Cerebellar cortex (tissue), 1 donor: ENCODE measurements around the gene CCDC127.

ENCODE experiments used
- DNase-seq: peaks from one replicate; pipeline ENCODE4 v3.0.0-alpha.2; 2015; ENCODE audit warnings: low spot score

Gene CCDC127

DNA sequence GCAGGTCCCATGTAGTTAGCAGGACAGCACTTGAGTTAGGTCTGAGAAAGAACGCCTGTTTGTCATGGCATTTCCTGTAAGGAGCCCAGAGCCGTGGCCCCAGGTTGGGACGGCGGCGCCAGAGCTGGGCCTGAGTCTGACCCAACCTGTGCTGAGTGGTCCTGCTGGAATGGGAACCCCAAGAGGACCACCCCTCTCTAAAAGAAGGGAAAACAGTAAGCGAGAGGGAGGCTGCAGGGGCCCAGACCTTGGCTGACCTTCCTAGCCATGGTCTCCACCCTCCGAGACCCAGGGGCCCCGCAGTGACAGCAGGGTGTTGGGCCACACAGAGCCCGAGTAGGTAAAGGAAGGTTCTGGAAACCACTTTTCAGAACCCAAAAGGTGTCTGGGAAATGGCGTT is 28.5 kb downstream of the CCDC127 start:
- no peak for DNase-seq

DNA sequence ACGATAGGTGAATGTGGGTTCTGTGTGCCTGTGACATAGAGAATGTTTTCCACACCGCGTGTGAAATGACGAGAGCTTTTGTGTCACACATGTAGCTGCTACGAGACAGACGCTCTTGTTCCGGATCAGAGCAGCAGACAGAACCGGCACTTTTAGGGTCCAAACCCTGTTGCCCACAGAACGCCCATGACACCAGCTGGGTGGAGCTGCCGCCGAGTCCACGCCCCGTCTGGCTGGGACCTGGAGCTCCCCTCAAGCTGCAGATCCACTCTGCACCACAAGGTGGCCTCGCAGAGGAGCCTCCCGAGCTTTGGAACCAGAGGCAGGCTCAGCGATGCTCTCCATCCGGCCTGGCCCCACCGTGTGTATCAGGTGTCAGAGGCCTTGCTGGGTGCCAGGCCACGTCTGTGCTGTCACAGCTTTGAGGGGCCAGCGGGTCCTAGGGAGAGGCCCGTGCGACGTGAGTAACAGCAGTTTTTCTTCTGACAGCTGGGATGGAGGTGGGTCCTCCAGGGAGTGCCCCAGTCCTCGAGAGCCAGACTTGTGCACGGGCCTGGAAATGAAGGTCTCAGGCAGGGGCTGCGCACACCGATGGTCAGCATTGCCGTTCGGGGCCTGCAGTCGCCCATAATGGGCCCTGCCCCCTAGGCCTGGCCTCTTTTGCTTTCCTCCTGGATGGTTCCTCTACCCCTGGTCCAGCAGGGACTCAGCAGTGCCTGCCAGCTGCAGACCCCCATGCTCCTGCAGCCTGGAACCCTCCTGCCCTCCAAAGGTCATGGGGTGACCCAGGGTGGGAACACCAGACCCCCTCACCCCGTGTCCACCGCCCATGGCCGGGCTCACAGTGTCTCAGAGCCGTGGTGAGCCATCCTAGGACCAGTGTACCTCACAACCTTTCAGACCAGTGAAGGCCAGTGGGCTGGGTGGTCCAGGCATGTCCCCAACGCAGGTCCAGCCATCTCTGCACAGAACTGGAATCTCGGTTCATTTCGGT is 29.2 kb downstream of the CCDC127 start:
- DNase-seq = peak; percentile 89

DNA sequence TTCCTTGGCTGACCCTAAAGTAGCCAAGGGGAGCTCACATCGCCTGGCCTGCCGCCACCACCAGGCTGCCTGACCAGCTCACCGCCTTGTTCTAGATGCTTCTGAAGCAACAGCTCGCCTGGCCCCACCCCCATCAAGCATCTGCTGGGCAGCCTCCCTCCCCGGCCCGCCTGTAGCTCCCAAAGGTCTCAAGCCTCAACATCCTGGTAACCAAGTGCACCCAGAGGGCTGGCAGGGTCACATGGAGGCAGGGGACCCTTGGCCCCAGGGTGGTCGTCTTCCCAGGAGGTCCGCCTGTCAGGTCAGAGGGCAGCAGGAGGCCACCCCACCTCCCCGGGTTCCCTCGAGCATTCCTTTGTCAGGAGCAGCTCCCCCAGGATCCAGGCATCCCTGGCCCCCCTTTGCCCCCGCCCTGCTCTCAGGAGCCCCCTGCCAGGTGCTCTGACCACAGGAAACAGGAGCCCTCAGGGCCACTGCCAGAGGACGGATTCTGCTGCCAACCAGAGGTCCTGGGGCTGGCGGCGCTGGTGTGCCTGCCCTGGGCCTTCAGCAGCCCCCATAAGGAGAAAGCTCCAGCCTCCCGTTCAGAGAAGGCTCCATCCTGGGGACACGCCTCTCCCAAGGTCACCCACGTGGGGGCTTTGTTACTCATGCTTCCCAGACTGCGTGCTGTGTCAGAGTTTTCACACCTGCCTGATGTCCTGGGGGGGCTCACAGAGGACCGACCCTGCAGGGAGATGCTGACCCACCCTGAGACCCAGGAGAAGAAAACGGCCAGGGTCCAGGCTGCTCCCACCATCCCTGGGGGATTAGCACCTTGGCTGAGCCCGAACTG is 30.1 kb downstream of the CCDC127 start:
- DNase-seq = no peak

DNA sequence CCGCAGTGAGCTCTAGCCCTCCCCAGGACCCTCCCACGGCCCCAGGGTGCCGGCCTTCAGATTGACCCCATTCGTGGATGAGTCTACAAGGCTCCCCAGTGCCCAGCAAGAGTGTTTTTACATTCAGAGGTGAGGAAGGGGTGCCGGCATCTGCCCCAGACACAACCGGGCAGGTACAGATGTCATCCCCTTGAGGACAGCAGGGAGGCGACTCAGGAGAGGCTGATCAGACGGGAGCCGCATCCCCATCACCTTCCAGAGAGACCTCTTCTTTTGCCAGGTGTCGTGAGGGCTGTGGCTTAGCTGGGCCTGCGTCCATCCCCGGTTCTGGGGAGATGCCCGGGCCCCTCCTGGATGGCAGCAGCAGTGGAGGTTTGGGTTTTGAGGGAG is 30.9 kb downstream of the CCDC127 start:
- DNase-seq = no peak

DNA sequence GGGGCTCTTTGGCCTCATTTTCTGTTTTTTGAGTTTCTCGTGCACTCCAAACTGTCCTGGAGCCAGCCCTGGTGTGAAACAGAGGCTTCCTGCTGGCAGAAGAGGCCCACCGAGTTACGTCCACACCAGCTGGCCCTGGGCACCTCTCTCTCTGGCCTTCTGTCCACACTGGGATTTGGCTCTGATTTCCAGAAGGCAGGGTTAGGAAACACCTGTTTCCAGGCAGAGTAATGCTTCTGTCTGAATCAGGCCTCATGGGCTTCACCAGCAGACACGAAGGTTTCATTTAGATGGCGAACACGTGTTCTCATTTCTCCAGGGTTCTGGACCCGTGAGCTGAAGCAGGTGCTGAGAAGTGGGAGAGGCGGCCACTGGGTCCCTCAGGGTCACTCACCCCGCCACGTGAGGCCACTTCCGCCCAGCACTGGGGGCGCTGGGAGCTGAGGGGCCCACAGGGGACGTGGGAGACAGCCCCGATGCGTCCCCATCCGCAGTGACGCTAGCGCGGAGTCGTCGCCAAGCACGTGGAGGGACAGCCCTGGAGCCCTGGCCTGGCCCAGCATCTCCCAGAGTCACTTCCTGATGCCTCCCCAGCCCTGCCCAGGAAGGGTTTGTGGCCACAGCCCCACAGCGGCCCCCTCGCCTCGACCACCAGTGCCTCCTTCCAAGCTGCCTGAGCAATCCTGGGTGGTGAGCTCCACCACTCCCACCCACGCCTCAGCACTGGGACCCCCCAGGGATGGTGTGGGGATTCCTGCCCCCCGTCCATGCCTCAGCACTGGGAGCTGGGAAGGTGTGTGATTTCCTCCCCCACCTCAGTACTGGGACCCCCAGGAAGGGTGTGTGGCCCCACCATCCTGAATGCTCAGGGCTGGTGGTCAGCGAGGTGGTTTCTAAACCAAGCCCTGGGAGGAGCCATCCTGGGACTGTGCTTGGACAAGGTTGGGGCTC is 31.6 kb downstream of the CCDC127 start:
- DNase-seq = no peak

DNA sequence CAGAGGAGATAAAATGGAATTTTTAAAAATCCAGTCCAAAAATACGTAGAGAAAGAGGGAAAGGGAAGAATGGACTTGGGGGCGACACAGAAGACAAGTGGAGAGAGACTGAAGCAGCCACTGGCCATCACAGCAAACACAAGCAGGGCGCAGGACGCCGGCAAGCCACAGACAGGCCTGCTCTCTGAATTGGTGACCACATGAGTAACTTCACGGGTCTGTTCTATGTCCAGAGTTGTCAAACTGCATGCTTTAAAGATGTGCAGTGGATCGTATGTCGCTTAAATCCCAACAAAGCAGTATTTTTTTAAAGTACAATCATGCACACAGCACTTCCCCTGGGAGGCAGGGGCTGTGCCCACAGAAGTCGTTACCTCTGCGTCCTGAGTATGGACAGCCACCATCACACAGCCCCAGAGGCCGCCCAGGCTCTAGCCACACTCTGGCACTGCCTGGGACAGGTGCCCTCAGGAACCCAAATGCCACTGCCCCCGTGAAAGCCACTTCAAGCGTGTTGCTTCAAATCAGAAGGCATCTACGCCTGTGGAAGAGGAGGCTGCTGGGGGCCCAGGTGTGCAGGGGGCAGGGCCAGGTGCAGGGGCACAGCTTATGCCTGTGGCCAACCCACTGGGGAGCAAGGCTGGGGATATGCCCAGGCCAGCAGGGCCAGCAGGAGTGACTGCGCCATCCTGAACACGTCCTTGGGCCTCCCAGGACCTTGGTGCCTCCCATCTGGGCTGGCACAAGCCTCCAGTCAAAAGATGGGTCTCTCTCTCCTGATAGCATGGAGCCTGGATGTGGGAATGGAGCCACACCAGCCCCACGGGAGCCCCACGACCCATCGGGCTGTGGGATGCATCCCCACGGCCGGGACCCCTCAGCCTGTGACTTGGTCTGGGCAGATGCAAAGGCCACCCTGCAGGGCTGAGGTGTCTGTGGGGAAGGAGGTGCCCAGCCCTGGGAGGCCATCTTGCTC is 32.6 kb downstream of the CCDC127 start:
- DNase-seq = no peak

DNA sequence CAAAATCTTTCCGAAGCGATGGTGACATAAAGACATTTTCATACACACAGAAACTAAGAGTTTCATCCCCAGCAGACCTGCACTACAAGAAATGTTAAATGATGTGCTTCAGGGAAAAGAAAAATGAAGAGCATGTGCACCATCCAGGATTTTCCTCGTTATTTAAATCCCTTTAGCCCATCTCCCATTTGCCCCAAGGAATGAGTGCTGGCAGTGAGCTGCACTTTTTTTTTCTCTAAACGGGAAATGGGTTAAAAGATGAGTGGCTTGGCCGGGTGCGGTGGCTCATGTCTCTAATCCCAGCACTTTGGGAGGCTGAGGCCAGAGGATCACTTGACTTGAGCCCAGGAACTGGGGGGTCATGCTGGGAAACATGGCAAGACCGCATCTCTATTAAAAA is 33.5 kb downstream of the CCDC127 start:
- DNase-seq = no peak

DNA sequence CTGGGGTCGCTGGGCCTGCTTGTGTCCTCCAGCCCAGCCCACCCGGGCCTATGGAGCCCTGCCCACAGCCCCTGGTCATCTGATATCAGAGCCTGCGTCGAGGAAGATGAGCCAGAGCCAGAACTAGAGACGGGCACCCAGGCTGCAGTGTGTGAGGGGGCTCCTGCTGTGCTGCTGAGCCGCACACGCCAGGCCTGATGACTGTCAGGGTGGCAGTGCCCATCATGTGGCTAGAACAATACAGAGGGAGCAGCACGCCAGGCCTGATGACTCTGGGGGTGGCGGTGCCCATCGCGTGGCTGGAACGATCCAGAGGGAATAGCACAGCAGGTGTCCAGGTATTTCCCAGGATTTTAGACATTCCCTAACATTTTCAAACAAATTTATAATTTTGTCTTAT is 35.8 kb downstream of the CCDC127 start:
- no peak for DNase-seq

DNA sequence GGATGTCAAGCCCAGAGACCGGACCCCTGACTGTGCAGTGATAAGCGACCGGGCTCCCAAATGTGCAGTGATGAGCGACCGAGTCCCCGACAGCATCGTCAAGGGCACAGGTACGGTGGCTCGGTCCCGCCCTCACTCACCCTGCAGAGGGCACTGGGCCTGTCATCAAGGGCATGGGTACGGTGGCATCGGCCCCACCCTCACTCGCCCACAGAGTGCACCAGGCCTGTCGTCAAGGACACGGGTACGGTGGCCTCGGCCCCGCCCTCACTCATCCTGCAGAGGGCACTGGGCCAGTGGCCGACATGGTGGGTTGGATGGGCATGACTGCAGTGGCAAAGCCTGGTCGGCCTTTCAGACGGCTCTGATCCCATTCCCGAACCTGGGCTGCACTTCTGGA is 36.4 kb downstream of the CCDC127 start:
- DNase-seq = no peak

DNA sequence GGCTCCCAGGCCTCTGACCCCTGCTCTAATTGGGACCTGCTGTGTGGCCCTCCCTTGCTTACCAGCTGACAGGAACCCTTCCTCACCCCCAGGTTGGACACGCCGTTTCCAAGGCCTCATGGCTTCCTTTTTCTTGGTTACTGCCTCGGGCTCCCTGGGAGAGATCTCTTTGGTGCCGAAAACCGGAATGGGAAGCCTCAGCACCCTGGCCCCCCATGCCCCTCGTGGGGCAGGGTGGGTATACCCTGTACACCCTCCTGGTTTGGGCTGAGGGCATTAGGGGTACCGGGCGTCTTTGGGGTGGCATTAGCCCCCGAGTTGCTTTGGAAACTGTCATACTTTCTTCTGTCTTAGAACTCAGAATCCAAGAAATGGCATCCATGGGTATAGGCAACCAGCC is 36.8 kb downstream of the CCDC127 start:
- DNase-seq = no peak

DNA sequence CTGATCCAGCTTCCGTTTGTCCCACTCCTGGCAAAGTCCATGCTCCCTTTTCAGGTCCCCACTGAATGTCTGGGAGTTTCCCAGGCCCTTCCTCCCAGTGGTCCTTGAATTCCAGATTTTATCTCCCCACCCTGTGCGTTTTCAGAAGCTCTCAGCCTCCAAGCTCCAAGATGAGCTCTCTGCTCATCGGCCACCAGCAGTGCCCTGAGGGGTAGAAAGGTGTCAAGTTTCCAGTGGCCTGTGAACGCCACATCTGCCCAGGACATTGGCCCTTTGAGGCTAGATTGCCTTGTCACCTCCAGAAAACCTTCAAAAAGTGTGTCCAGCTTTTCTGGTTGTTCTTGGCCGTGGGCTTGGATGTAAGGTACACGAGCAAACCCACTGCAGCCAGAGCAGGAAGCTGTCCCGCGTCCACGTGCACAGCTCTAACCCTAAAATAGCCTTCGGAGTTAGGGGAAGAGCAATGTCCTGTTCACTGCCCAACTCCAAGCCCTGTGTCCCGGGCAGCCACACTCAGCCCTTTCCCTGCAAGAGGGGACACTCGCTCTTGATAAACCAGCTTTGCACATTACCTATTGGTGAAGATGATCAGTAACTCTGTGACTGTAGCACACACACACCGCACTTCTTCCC is 37.6 kb downstream of the CCDC127 start:
- no peak for DNase-seq

DNA sequence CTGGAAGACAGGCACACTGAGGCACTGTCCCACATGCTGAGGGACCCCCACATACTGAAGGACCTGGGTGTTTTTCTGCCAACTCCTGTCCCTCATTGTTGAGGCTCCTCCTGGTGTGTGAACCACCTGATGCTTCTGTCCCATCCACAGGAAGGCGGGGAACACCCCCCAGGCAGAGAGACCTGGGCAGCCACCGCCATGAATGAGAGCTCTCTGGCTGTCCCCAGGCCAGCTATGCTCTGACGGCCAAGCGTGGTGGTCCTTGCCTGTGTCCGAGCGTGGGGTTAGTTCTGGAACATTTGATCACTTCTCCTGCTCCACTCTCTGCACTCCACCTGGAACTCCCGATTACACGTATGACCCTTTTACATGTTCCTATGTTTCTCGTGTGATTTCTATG is 38.6 kb downstream of the CCDC127 start:
- DNase-seq = no peak

DNA sequence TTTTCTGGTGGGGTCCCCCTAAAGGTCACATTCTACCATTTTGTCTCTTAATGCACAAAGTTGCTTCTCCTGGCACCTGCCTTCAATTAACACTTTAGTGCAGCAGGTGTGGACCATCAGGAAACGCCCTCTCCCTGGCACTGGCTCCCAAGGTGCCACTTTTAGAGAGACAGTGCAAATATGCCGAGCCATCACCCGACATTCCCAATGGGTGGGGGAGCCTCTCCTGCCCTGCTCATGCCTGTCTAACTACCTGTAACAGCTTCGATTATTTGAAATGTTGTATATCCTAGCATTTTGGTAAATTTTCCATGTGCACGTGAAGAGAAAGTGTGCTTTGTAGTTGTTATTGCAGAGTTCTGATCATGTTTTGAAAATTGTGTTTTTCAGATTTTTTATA is 39.8 kb downstream of the CCDC127 start:
- DNase-seq = no peak

DNA sequence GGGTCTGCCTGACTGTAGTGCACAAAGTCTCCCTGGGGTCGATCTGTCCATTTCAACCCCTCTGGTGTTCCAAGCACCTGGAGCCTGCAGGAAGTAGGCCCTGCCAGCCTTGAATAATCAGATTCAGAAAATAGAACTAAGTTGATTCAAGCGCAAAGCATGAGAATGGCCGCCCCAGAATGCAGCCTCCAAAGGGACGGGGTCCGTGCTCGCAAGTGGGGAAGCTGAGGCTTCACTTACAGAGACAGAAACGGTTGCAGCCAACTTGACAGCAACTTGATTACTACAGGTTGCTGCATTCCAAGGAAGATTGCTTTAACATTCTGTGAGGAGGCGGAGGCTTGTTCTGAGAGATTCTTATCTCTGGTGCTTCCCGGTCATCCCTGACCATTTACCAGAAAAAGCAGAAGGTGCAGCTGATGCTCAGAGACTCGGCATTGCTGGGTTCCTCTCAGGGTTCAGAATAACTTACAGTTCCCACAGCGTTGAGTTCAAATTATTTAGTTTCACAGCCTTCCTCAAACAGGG is 41.6 kb downstream of the CCDC127 start:
- DNase-seq = no peak

DNA sequence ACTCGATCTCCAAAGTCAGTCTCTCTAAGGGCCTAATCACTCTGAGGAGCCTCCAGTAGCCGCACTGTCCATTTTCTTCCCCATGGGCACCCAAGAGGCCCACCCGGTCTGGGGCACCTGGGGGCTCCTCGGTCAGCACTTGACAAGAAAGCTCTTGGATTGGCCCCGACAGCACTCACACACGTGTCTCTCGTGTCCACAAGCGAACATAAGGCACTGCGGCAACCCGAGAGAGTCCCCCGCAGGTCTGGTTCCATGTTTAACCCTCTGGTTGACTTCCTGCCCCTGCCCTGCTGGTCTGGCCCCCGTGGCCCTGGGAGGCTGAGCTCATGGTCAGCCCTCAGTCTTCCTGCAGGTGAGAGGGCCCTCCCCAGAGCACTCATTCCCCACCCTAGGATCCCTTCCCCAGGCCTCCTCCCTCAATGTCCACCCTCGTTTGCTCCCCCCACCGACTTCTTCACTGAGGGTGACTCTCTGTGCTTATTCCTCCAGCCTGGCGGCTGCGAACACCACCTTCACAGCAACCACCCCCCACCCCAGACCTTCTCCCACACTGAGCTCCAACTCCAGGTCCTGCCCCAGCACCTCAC is 43.0 kb downstream of the CCDC127 start:
- no peak for DNase-seq

DNA sequence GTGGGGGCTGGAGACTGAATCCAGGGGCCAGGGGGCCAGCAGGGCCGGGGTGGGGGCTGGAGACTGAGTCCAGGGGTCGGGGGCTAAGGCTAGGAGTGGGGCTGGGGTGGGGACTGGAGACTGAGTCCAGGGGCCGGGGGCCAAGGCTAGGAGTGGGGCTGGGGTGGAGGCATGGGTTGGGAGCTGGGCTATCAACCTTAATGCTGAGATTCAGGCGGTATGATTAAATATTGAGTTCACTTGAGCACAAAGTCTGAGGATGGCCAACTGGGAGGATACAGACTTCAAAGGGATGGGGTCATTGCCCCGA is 43.7 kb downstream of the CCDC127 start:
- DNase-seq = no peak

DNA sequence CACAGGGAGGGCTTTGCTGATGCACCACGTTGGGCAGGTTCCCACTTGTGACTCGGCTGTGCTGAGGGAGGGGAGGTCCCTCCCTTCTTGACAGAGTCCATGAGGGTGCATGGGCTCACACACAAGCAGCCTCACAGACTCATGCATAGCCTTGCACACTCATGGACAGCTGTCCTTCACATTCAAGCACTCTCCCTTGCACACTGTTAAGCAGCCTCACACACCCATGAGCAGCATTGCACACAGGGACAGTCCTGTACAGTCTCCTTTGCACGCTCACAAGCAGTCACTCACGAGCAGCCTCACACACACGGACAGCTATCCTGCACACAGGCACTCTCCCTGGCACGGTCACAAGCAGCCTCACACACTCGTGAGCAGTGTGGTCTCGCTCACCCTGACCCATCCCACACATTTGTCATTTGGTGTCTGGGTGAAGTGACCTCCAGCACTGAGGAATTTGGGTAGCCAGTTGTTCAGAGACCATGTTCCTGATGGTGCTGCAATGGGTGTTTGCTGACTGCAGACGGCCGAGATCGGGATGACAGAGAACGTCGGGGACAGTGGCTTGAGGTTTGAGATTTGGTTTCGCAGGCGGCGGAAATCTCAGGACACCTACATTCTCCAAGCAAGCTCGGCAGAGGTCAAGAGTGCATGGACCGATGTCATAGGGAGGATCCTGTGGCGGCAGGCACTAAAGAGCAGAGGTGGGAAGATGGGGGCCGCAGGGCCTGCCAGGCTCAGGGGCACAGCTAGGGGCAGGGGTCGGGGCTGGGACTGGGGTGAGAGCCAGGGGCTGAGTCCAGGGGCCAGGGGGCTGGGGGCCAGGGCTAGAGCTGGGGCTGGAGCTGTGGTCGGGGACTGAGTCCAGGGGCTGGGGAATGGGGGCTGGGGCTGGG is 44.3 kb downstream of the CCDC127 start:
- no peak for DNase-seq

DNA sequence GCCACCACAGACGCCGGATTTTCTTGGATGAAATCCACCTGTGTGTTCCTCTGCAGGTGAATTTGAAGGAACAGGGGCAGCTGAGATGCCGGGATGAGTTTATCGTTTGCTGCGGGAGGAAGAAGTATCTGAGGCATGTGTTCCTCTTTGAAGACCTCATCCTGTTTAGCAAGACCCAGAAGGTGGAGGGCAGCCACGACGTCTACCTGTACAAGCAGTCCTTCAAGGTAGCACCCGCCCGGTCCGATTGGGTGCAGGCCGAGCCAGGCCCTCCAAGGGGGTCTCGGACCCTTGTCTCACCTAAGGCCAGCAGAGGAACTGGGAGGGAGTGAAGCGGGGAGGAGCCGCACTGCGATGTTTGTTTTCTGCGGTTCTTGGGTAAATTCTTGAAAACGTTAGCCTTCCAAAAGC is 45.1 kb downstream of the CCDC127 start:
- DNase-seq = no peak

DNA sequence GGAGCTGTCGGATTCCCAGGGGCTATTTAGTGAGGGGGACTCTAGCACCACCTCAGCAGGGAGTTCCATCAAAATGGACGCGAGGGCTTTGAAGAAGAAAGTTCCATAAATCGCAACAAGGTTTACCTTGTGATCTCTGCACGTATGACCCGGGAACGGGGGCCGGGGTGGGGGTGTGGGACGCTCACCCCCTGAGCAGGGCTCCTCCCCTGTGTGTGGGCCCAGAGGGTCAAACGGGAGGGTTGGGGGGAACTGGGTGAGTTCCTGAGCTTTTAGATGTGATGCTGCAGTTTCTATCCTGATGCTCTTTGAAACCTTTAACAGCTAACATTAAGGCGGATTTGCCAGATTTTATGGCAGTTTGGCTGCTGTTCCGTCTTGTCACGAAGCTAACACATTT is 45.5 kb downstream of the CCDC127 start:
- DNase-seq = no peak
